SHP77 treated with DMSO at 0.1 percent for 48 hours (cell line): Measurements from ENCODE around the gene CTU1.

Experiments used
- DNase-seq: peaks from one replicate; lab custom pipeline; 2025; lab: John Stamatoyannopoulos, UW

Gene CTU1

GRCh38 chr19:51131780-51132680 lies 23.8 kb upstream of the CTU1 start:
- no peak for DNase-seq

GRCh38 chr19:51129716-51130115 lies 21.5 kb upstream of the CTU1 start:
- DNase-seq = no peak

- DNase-seq = no peak
Measured at GRCh38 chr19:51128227-51128626, 20.0 kb upstream of the CTU1 start.

GRCh38 chr19:51127755-51128154 lies 19.5 kb upstream of the CTU1 start:
- DNase-seq = no peak

- no peak for DNase-seq
Measured at GRCh38 chr19:51127032-51127431, 18.8 kb upstream of the CTU1 start.

GRCh38 chr19:51125421-51126075 lies 17.3 kb upstream of the CTU1 start:
- DNase-seq = no peak

GRCh38 chr19:51124729-51125128 lies 16.5 kb upstream of the CTU1 start, which contains the start of gene SIGLEC9:
Gene SIGLEC9 (plus strand): TSS chr19:51124906. CDS start chr19:51124975, 69 bp downstream.
- no peak for DNase-seq

- no peak for DNase-seq
Measured at GRCh38 chr19:51124216-51124615, 16.0 kb upstream of the CTU1 start.

GRCh38 chr19:51123802-51124201 lies 15.6 kb upstream of the CTU1 start:
- DNase-seq = no peak

GRCh38 chr19:51123381-51123800 lies 15.2 kb upstream of the CTU1 start:
- DNase-seq = no peak

- no peak for DNase-seq
Measured at GRCh38 chr19:51122112-51122981, 14.1 kb upstream of the CTU1 start.

- DNase-seq = no peak
Measured at GRCh38 chr19:51121257-51121656, 13.0 kb upstream of the CTU1 start.

GRCh38 chr19:51120160-51120559 lies 12.0 kb upstream of the CTU1 start:
- DNase-seq = no peak

GRCh38 chr19:51119611-51120010 lies 11.4 kb upstream of the CTU1 start:
- no peak for DNase-seq

- no peak for DNase-seq
Measured at GRCh38 chr19:51119101-51119500, 10.9 kb upstream of the CTU1 start.

- no peak for DNase-seq
Measured at GRCh38 chr19:51116736-51117286, 8.6 kb upstream of the CTU1 start.

GRCh38 chr19:51114087-51114729 lies 6.0 kb upstream of the CTU1 start:
- DNase-seq = no peak

- DNase-seq = no peak
Measured at GRCh38 chr19:51111606-51112005, 3.4 kb upstream of the CTU1 start.

- no peak for DNase-seq
Measured at GRCh38 chr19:51110666-51110971, 2.4 kb upstream of the CTU1 start.

- DNase-seq = no peak
Measured at GRCh38 chr19:51108805-51109146, 567 bp upstream of the CTU1 start.

- DNase-seq = no peak
Measured at GRCh38 chr19:51107406-51108065, 673 bp downstream of the CTU1 start.
